Measurements from ENCODE around the gene ECT2L. TPM values are rescaled to one million over a fixed set of nuclear protein-coding genes. Genes with fewer than 3 reads are reported as not detected.

Gene ECT2L
- total and polyA plus RNA-seq, 2 experiments from 2014 or later: 0.03 to 0.15 TPM

GRCh38 chr6:138885156-138885819, 89.4 kb downstream of the ECT2L start (continued):
- TF ChIP-seq EZH2phosphoT487 (IDR thresholded peaks at IDR 0.05; ENCODE audit: unreplicated experiment): no peak
- TF ChIP-seq NANOG (IDR thresholded peaks at IDR 0.05; ENCODE audit: borderline replicate concordance): no peak

GRCh38 chr6:138891255-138891986, 95.5 kb downstream of the ECT2L start:
- H3K4me2 ChIP-seq: peak overlapping the region; percentile 23; the same call in 1 of the 2 replicates
- no peaks in the 10 kb centered on the region for H4K20me1 ChIP-seq (replicated peaks; ENCODE audit: insufficient read depth)
- ATAC-seq (peak; percentile 76), DNase-seq (ENCODE audit: low spot score) (peak; percentile 33)
- H3K27ac ChIP-seq (ENCODE audit: low read depth): no peak overlapping the region
- peak overlapping the region; percentile 60 for H3K27ac Mint-ChIP-seq
- peaks cover 18% of the 10 kb centered on the region for H3K4me1 Mint-ChIP-seq
- no peak overlapping the region for H2AFZ ChIP-seq
- H3K9me2 ChIP-seq (ENCODE audit: insufficient read depth): no peaks in the 10 kb centered on the region
- no peaks in the 10 kb centered on the region for H3K27me3 ChIP-seq (ENCODE audit: insufficient read depth)
- H3K79me2 ChIP-seq (replicated peaks; ENCODE audit: insufficient read depth): no peaks in the 10 kb centered on the region
- H3K9me3 Mint-ChIP-seq: no peaks in the 10 kb centered on the region
- peaks cover 5% of the 10 kb centered on the region for H3K27me3 Mint-ChIP-seq (ENCODE audit: insufficient read depth, low read depth, poor library complexity)
- TF ChIP-seq JUNB (IDR thresholded peaks at IDR 0.05; ENCODE audit: unreplicated experiment) (no peak), STAT1 (IDR thresholded peaks at IDR 0.05; ENCODE audit: unreplicated experiment) (no peak), NANOG (IDR thresholded peaks at IDR 0.05; ENCODE audit: borderline replicate concordance) (no peak), ZNF462 (CRISPR knock-in tag; IDR thresholded peaks at IDR 0.05) (0 out of 2 replicates have a peak, but pooled peaks have one; percentile 10)
- peaks cover 7% of the 10 kb centered on the region; the same call in 1 of the 2 replicates for H3K4me1 ChIP-seq (ENCODE audit: insufficient read depth)
- H3F3A ChIP-seq (replicated peaks; ENCODE audit: low read depth): no peaks in the 10 kb centered on the region
- no peak overlapping the region for H3K4me3 ChIP-seq
- no peaks in the 10 kb centered on the region for H3K36me3 Mint-ChIP-seq (ENCODE audit: low read depth)
- no peaks in the 10 kb centered on the region for H3K36me3 ChIP-seq (ENCODE audit: insufficient read depth)
- no peak overlapping the region for H3K4me3 Mint-ChIP-seq
